ENCODE data around the gene RHOT2. TPM values are rescaled to one million over a fixed set of nuclear protein-coding genes. Genes with fewer than 3 reads are reported as not detected.
A peak's percentile ranks its signal among the peaks of the same experiment; 100 is the strongest.

Gene RHOT2
- total and polyA plus RNA-seq, 3 experiments from 2014 or later: 49.6 to 151 (median 140) TPM

GRCh38 chr16:718922-719321, 51.0 kb downstream of the RHOT2 start:
- Mint-ChIP-seq H3K4me1 (peaks cover 18 to 45% (median 19%) of the 10 kb centered on the region in 3 donors), H3K4me3 (peak overlapping the region in 6 of 7 donors; percentile 19 to 97 (median 88)), H3K36me3 (no peaks in the 10 kb centered on the region), H3K9me3 (no peaks in the 10 kb centered on the region), H3K27ac (peak overlapping the region in 6 of 8 donors; percentile 34 to 98 (median 62)), H3K27me3 (no peaks in the 10 kb centered on the region)
- ChIA-PET CTCF (interaction anchor here (0.9 to 22.8 kb wide), 4 partner anchors 9 to 67 kb away, joined by 4 to 332 read pairs (median 7); partner anchors contain the start of genes CIAO3 and HAGHL), POLR2A (interaction anchor here (1.4 to 5.9 kb wide), 2 partner anchors 7 to 9 kb away, joined by 10 to 53 read pairs; partner anchors contain the start of genes CCDC78 and HAGHL)
- no peak overlapping the region for H3K4me3 ChIP-seq (ENCODE audit: low read length)
- H3K27ac ChIP-seq (ENCODE audit: low read depth, low read length): no peak overlapping the region
- peaks cover 35% of the 10 kb centered on the region for H3K4me1 ChIP-seq (ENCODE audit: insufficient read depth, low read length)
- DNase-seq: no peak
- no peaks in the 10 kb centered on the region for H3K36me3 ChIP-seq (ENCODE audit: insufficient read depth, low read length)
- H3K9me3 ChIP-seq (ENCODE audit: low read length): no peaks in the 10 kb centered on the region
- no peaks in the 10 kb centered on the region for H3K27me3 ChIP-seq (ENCODE audit: insufficient read depth, low read length, poor library complexity, severe bottlenecking)

- H3K9me3 ChIP-seq (ENCODE audit: low read length): no peaks in the 10 kb centered on the region
- H3K9me3 Mint-ChIP-seq: no peaks in the 10 kb centered on the region
- H3K27me3 Mint-ChIP-seq: no peaks in the 10 kb centered on the region
- peak overlapping the region; percentile 67 for H3K4me3 ChIP-seq (ENCODE audit: low read length)
- H3K27me3 ChIP-seq (ENCODE audit: insufficient read depth, low read length, poor library complexity, severe bottlenecking): no peaks in the 10 kb centered on the region
- ChIA-PET CTCF (interaction anchor here (0.8 to 22.8 kb wide), 7 partner anchors 6 to 141 kb away, joined by 3 to 332 read pairs (median 10); partner anchors contain the start of genes CIAO3, HAGHL and METRN), POLR2A (interaction anchor here (0.8 to 3.2 kb wide), 6 partner anchors 8 to 68 kb away, joined by 3 to 21 read pairs (median 11); partner anchors contain the start of genes CHTF18, CIAO3, RPUSD1 and WDR24)
- peaks cover 31% of the 10 kb centered on the region for H3K4me1 ChIP-seq (ENCODE audit: insufficient read depth, low read length)
- peak overlapping the region; percentile 83 to 97 (median 89) for H3K4me3 Mint-ChIP-seq
- peak overlapping the region; percentile 74 to 98 (median 94) for H3K27ac Mint-ChIP-seq
- H3K36me3 Mint-ChIP-seq: no peaks in the 10 kb centered on the region
- peaks cover 18 to 45% (median 19%) of the 10 kb centered on the region in 3 donors for H3K4me1 Mint-ChIP-seq
- peak in 1 of 5 donors; percentile 55 for DNase-seq
- peak overlapping the region; percentile 82 for H3K27ac ChIP-seq (ENCODE audit: low read depth, low read length)
- no peaks in the 10 kb centered on the region for H3K36me3 ChIP-seq (ENCODE audit: insufficient read depth, low read length)
Observed at GRCh38 chr16:719815-720446, 52.0 kb downstream of the RHOT2 start.

GRCh38 chr16:720447-720989, 52.6 kb downstream of the RHOT2 start:
- no peaks in the 10 kb centered on the region for H3K27me3 ChIP-seq (ENCODE audit: insufficient read depth, low read length, poor library complexity, severe bottlenecking)
- peak in 2 of 5 donors; percentile 33 to 39 for DNase-seq
- peaks cover 31% of the 10 kb centered on the region for H3K4me1 ChIP-seq (ENCODE audit: insufficient read depth, low read length)
- H3K36me3 ChIP-seq (ENCODE audit: insufficient read depth, low read length): no peaks in the 10 kb centered on the region
- peak overlapping the region; percentile 67 for H3K4me3 ChIP-seq (ENCODE audit: low read length)
- Mint-ChIP-seq H3K27me3 (no peaks in the 10 kb centered on the region), H3K4me1 (peaks cover 18 to 50% (median 19%) of the 10 kb centered on the region in 3 donors), H3K4me3 (peak overlapping the region; percentile 83 to 97 (median 89)), H3K9me3 (no peaks in the 10 kb centered on the region), H3K36me3 (no peaks in the 10 kb centered on the region), H3K27ac (peak overlapping the region; percentile 74 to 98 (median 94))
- ChIA-PET CTCF (interaction anchor here (0.8 to 22.8 kb wide), 8 partner anchors 6 to 141 kb away, joined by 3 to 332 read pairs (median 8); partner anchors contain the start of genes CIAO3, HAGHL and METRN), POLR2A (interaction anchor here (0.8 to 3.2 kb wide), 8 partner anchors 8 to 68 kb away, joined by 3 to 21 read pairs (median 10); partner anchors contain the start of genes CHTF18, CIAO3, RPUSD1 and WDR24)
- H3K27ac ChIP-seq (ENCODE audit: low read depth, low read length): peak overlapping the region; percentile 82
- no peaks in the 10 kb centered on the region for H3K9me3 ChIP-seq (ENCODE audit: low read length)

GRCh38 chr16:720990-721764, 53.2 kb downstream of the RHOT2 start, which contains the start of gene ANTKMT:
TSS of gene ANTKMT (plus strand) at chr16:721146. CDS start at chr16:721275, 129 bp downstream.
- H3K36me3 Mint-ChIP-seq: no peaks in the 10 kb centered on the region
- Histone ChIP-seq H3K9me3 (ENCODE audit: low read length) (no peaks in the 10 kb centered on the region), H3K4me1 (ENCODE audit: insufficient read depth, low read length) (peaks cover 31% of the 10 kb centered on the region), H3K27me3 (ENCODE audit: insufficient read depth, low read length, poor library complexity, severe bottlenecking) (no peaks in the 10 kb centered on the region), H3K36me3 (ENCODE audit: insufficient read depth, low read length) (no peaks in the 10 kb centered on the region), H3K27ac (ENCODE audit: low read depth, low read length) (peak within 1 kb of the TSS; percentile 82), H3K4me3 (ENCODE audit: low read length) (peak within 1 kb of the TSS; percentile 67)
- CTCF ChIA-PET: interaction anchor here (0.8 to 22.8 kb wide), 7 partner anchors 7 to 65 kb away, joined by 3 to 332 read pairs (median 10); partner anchors contain the start of genes CIAO3, HAGHL and METRN
- no peaks in the 10 kb centered on the region for H3K9me3 Mint-ChIP-seq
- H3K27me3 Mint-ChIP-seq: no peaks in the 10 kb centered on the region
- DNase-seq: peak; percentile 68 to 84 (median 83)
- POLR2A ChIA-PET: interaction anchor here (0.7 to 3.2 kb wide), 8 partner anchors 9 to 243 kb away, joined by 3 to 21 read pairs (median 8); partner anchors contain the start of genes CHTF18, CIAO3, METTL26 and RPUSD1
- peak within 1 kb of the TSS; percentile 83 to 97 (median 89) for H3K4me3 Mint-ChIP-seq
- peak within 1 kb of the TSS; percentile 74 to 98 (median 94) for H3K27ac Mint-ChIP-seq
- peaks cover 18 to 49% (median 19%) of the 10 kb centered on the region in 3 donors for H3K4me1 Mint-ChIP-seq

- H3K27ac ChIP-seq (ENCODE audit: low read depth, low read length): peak overlapping the region; percentile 82
- H3K27me3 Mint-ChIP-seq: no peaks in the 10 kb centered on the region
- peak overlapping the region; percentile 62 to 86 (median 77) for H3K4me3 Mint-ChIP-seq
- CTCF ChIA-PET: interaction anchor here (2.0 to 22.8 kb wide), 4 partner anchors 8 to 63 kb away, joined by 6 to 332 read pairs (median 35); partner anchors contain the start of genes CIAO3, HAGHL and METRN
- H3K4me1 ChIP-seq (ENCODE audit: insufficient read depth, low read length): peaks cover 36% of the 10 kb centered on the region
- peak overlapping the region; percentile 61 to 94 (median 88) for H3K27ac Mint-ChIP-seq
- no peaks in the 10 kb centered on the region for H3K27me3 ChIP-seq (ENCODE audit: insufficient read depth, low read length, poor library complexity, severe bottlenecking)
- H3K9me3 ChIP-seq (ENCODE audit: low read length): no peaks in the 10 kb centered on the region
- POLR2A ChIA-PET: interaction anchor here (0.7 to 3.2 kb wide), 8 partner anchors 8 to 242 kb away, joined by 3 to 21 read pairs (median 8); partner anchors contain the start of genes CHTF18, CIAO3, METTL26 and RPUSD1
- H3K4me3 ChIP-seq (ENCODE audit: low read length): peak overlapping the region; percentile 32
- no peaks in the 10 kb centered on the region for H3K9me3 Mint-ChIP-seq
- DNase-seq: peak in 4 of 5 donors; percentile 37 to 68 (median 65)
- no peaks in the 10 kb centered on the region for H3K36me3 Mint-ChIP-seq
- H3K36me3 ChIP-seq (ENCODE audit: insufficient read depth, low read length): no peaks in the 10 kb centered on the region
- peaks cover 16 to 49% (median 19%) of the 10 kb centered on the region in 3 donors for H3K4me1 Mint-ChIP-seq
Observed at GRCh38 chr16:721765-722540, 54.0 kb downstream of the RHOT2 start.

- no peak for DNase-seq
- peak overlapping the region; percentile 37 to 83 (median 68) for H3K4me3 Mint-ChIP-seq
- H3K36me3 Mint-ChIP-seq: no peaks in the 10 kb centered on the region
- H3K27ac ChIP-seq (ENCODE audit: low read depth, low read length): no peak overlapping the region
- H3K4me1 Mint-ChIP-seq: peaks cover 16 to 49% (median 19%) of the 10 kb centered on the region in 3 donors
- ChIA-PET CTCF (interaction anchor here (2.0 to 22.8 kb wide), 4 partner anchors 9 to 62 kb away, joined by 6 to 332 read pairs (median 35); partner anchors contain the start of genes CIAO3, HAGHL and METRN), POLR2A (interaction anchor here (3.0 kb wide), 1 partner anchor 33 kb away, joined by 12 read pairs; the partner anchor contains the start of gene WDR24)
- H3K27me3 ChIP-seq (ENCODE audit: insufficient read depth, low read length, poor library complexity, severe bottlenecking): no peaks in the 10 kb centered on the region
- no peaks in the 10 kb centered on the region for H3K9me3 Mint-ChIP-seq
- H3K27ac Mint-ChIP-seq: peak overlapping the region; percentile 24 to 93 (median 84)
- peaks cover 36% of the 10 kb centered on the region for H3K4me1 ChIP-seq (ENCODE audit: insufficient read depth, low read length)
- no peaks in the 10 kb centered on the region for H3K9me3 ChIP-seq (ENCODE audit: low read length)
- H3K4me3 ChIP-seq (ENCODE audit: low read length): no peak overlapping the region
- no peaks in the 10 kb centered on the region for H3K27me3 Mint-ChIP-seq
- H3K36me3 ChIP-seq (ENCODE audit: insufficient read depth, low read length): no peaks in the 10 kb centered on the region
Observed at GRCh38 chr16:722835-723633, 55.1 kb downstream of the RHOT2 start.

Measured in CD8-positive, alpha-beta memory T cell (primary cell).